Right lobe of liver (tissue), 6 donors: ENCODE measurements around the gene TDRD7. TPM values are rescaled to one million over a fixed set of nuclear protein-coding genes. Genes with fewer than 3 reads are reported as not detected.
A peak's percentile ranks its signal among the peaks of the same experiment; 100 is the strongest.

Experiments
- ATAC-seq, 4 donors: fragments of 200-7000 bp; cut with Tn5 transposase; one replicate each; pipeline ENCODE4 v1.9.1; 2020; ENCODE audit warnings: mild to moderate bottlenecking in 4 of 4, moderate library complexity in 4 of 4
- DNase-seq, 3 donors: peaks; one replicate each; pipeline ENCODE4 v3.0.0-alpha.2; 2020
- H3K27ac ChIP-seq, 3 donors: fragments of 200-600 bp; one replicate each; pipeline ENCODE4 v1.8.0; 2022
- H3K27me3 ChIP-seq, 2 donors: fragments of 200-600 bp; one replicate each; pipeline ENCODE4 v1.8.0; 2022
- H3K36me3 ChIP-seq, 4 donors: fragments of 200-600 bp; sonication (generic) in 1 of 4; one replicate each; pipeline versions ENCODE4 v1.5.1 to v1.8.0; 2017 to 2022; ENCODE audit warnings: control low read depth in 1 of 4
- H3K4me1 ChIP-seq, 4 donors: fragments of 200-600 bp; sonication (generic) in 1 of 4; one replicate each; pipeline versions ENCODE4 v1.5.1 to v1.8.0; 2017 to 2022; ENCODE audit warnings: control low read depth in 1 of 4
- H3K4me3 ChIP-seq, 3 donors: fragments of 200-600 bp; one replicate each; pipeline ENCODE4 v1.8.0; 2022
- H3K9me3 ChIP-seq, 4 donors: fragments of 200-600 bp; sonication (generic) in 1 of 4; one replicate each; pipeline versions ENCODE4 v1.5.1 to v1.8.0; 2017 to 2022; ENCODE audit warnings: control low read depth in 1 of 4
- CTCF ChIP-seq, 4 donors: fragments of 200-600 bp in 3 of 4; fragments of 450-650 bp in 1 of 4; IDR thresholded peaks; one replicate each; pipeline versions ENCODE4 v1.5.1 to v1.8.0; 2016 to 2022; ENCODE audit warnings: antibody characterized with exemption in 4 of 4, mild to moderate bottlenecking in 2 of 4
- POLR2A ChIP-seq: fragments of 450-650 bp; IDR thresholded peaks from one replicate; pipeline ENCODE4 v1.6.1; 2017; ENCODE audit warnings: antibody characterized with exemption, mild to moderate bottlenecking
- WGBS: methylation state at CpG from one replicate; pipeline ENCODE4 v1.1.6; 2018; ENCODE audit warnings: low coverage, low lambda C conversion rate; ENCODE audit not compliant: insufficient coverage; ENCODE audit errors: missing lambda C conversion rate; 5-methylcytosine and 5-hydroxymethylcytosine counted together
- intact Hi-C, 2 donors: fragments of 100-400 bp; cut with DNase I; formaldehyde crosslinking; loops; one replicate each; pipeline versions ENCODE4 v1.11.2 to v1.14.1; 2022
- total RNA-seq, 6 experiments: library from RNA; depleted of rRNA in 2 of 6; stranded (reverse); fragments of >200 nt in 2 of 6; fragmentation: NEBNext Ultra II Directional in 3 of 6; extraction: Animal tissue kit (Norgen Biotek cat#: 25700) in 3 of 6; gene quantifications; one replicate each; pipeline versions ENCODE4 v1.1.0 to v1.2.4, GENCODE V29; 2016 to 2023
- donor health status: DM: no; HTN: yes; CAD: no.
- donor health status: DM: no; HTN: no; CAD: no.
- donor health status: DM: no; HTN: no; CAD: no.
- donor health status: DM: no; HTN: yes; CAD: no.
- donor health status: DM: no; HTN: yes; CAD: no.

The TDRD7 gene
- total RNA-seq, 6 experiments from 2014 or later = 4.2 to 8.7 (median 6.8) TPM

DNA sequence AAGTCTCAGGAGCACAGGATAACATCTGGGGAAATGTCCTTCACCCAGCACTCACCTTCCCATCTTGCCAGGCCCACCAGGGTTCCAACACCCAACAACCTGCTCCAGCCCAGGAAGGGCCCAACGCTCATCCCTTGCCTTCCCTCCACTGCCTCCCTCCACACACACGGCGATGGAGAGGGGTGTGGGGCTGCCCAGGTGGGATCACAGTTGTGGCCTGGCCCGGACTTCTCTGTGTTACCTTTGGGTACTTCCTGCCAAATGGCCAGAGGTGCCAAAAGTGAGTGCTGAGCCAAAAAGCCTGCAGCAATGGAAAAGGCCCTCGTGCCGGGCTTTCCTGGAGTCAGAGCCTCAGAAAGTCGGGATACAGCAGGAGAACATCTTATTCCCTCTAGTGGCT is 15.6 kb upstream of the TDRD7 start:
- intact Hi-C loops = loop anchor here in 1 of 2 donors (10.0 kb wide), 1 partner anchor 531 kb away; no protein-coding TSS in a partner anchor
- DNase-seq = no peak
- H3K36me3 ChIP-seq = no peaks in the 10 kb centered on the region

GRCh38 chr9:97397220-97397619 is 14.7 kb upstream of the TDRD7 start:
- no CpG with 5 or more reads among the region's 1 CpG for WGBS
- no peak for ATAC-seq
- intact Hi-C loops = loop anchor here in 1 of 2 donors (10.0 kb wide), 1 partner anchor 532 kb away; no protein-coding TSS in a partner anchor

More for the DNA sequence above, 15.6 kb upstream of the TDRD7 start:
- TF ChIP-seq CTCF (IDR thresholded peaks at IDR 0.05) (no peak), POLR2A (no peak)
- Histone ChIP-seq H3K4me3 (no peak overlapping the region), H3K4me1 (peaks cover 0 to 3% (median 2%) of the 10 kb centered on the region in 4 donors), H3K27ac (no peak overlapping the region), H3K27me3 (no peaks in the 10 kb centered on the region), H3K9me3 (no peaks in the 10 kb centered on the region)
- 75% methylated on average over 4 of the region's 7 CpGs for WGBS
- no peak for ATAC-seq

DNA sequence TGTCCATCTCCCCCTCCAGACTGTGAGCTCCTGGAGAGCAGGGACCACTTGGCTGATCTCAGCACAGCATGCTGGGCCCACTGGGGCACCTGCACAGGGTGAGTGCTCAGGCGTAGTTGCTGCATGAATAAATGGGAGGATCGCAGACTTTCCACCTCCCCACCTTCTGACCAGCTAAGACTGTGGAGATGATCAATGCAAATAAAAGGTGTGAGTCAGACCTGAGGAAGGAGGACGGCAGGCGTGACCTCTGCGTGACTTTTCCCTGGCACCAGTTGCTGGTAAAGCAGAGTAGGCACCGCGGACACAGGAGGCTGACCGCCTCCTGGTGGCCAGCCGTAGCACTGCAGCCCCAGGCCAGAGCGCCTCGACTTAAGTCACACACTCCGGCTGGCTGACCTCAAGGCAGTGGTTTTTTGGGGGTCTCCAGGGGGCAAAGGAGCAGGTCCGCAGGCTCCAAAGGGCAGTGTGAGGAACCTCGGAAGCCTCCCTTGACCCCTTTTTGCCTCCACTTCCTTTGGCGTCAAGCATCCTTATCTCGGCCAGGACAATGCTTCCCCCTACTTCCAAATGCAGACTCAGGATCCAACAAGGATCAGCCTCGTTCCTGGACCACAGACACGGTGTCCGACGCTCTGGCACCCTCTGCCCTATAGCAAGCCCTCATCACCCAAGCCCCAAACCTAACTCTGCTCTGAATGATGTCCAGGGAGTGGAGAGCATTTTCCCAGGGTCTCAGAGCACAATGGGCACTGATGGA is 12.7 kb upstream of the TDRD7 start:
- Histone ChIP-seq H3K27me3 (no peaks in the 10 kb centered on the region), H3K4me3 (no peak overlapping the region), H3K9me3 (no peaks in the 10 kb centered on the region), H3K4me1 (peaks cover 0 to 3% (median 2%) of the 10 kb centered on the region in 4 donors), H3K36me3 (no peaks in the 10 kb centered on the region), H3K27ac (no peak overlapping the region)
- ATAC-seq = peak; percentile 97 to 99 (median 98)
- DNase-seq = peak; percentile 80 to 85 (median 83)
- intact Hi-C loops = loop anchor here in 1 of 2 donors (10.0 kb wide), 1 partner anchor 534 kb away; no protein-coding TSS in a partner anchor
- TF ChIP-seq POLR2A = no peak
- TF ChIP-seq CTCF (IDR thresholded peaks at IDR 0.05) = peak; percentile 95 to 99 (median 97)
- WGBS = 12% methylated on average over 16 of the region's 20 CpGs

More at GRCh38 chr9:97397220-97397619, 14.7 kb upstream of the TDRD7 start:
- Histone ChIP-seq H3K36me3 (no peaks in the 10 kb centered on the region), H3K4me1 (peaks cover 0 to 3% (median 2%) of the 10 kb centered on the region in 4 donors), H3K27ac (no peak overlapping the region), H3K4me3 (no peak overlapping the region), H3K9me3 (no peaks in the 10 kb centered on the region), H3K27me3 (no peaks in the 10 kb centered on the region)
- DNase-seq = no peak
- no peak for TF ChIP-seq POLR2A
- TF ChIP-seq CTCF (IDR thresholded peaks at IDR 0.05) = no peak

DNA sequence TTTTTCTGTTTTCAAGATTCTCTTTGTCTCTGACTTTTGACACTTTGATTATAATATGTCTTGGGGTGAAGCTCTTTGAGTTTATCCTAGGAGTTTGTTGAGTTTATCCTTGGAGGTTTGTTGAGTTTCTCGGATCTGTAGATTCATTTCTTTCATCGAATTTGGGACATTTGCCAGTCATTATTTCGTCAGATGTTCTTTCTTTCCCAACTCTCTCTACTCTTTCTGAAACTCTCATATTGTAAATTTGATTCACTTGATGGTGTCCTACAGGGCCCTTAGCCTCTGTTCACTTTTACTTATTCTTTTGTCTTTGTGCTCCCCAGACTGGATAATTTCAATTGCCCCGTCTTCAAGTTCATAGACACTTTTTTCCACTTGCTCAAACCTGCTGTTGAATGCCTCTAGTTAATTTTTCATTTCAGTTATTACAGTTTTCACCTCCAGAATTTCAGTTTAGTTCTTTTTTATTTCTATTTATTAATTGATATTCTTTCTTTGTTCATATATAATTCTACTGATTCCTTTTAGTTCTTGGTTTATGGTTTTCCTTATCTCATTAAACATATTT is 8.1 kb upstream of the TDRD7 start:
- ATAC-seq (no peak), DNase-seq (no peak)
- intact Hi-C loops = no loop called here
- WGBS = 90% methylated on average over 4 of the region's 4 CpGs
- no peak overlapping the region for H3K27ac ChIP-seq
- H3K4me1 ChIP-seq = peaks cover 0 to 24% (median 9%) of the 10 kb centered on the region in 4 donors
- H3K36me3 ChIP-seq = no peaks in the 10 kb centered on the region
- no peak overlapping the region for H3K4me3 ChIP-seq
- H3K27me3 ChIP-seq = no peaks in the 10 kb centered on the region
- TF ChIP-seq POLR2A = no peak
- TF ChIP-seq CTCF (IDR thresholded peaks at IDR 0.05) = no peak
- no peaks in the 10 kb centered on the region for H3K9me3 ChIP-seq
